DMS 273 (cell line): ENCODE measurements around the gene ZNF511.
A peak's percentile ranks its signal among the peaks of the same experiment; 100 is the strongest.
"Not testable (repeated sequence)": the region's sequence is repeated elsewhere in the genome, so short reads cannot be mapped to it uniquely, and the experiment has no call there.

Experiments used
- DNase-seq: peaks from one replicate; lab custom pipeline; 2025; ENCODE audit not compliant: unreplicated experiment; lab: John Stamatoyannopoulos, UW

Gene ZNF511

GRCh38 chr10:133313192-133313591, 4.5 kb downstream of the ZNF511 start:
- DNase-seq, result no peak

DNA sequence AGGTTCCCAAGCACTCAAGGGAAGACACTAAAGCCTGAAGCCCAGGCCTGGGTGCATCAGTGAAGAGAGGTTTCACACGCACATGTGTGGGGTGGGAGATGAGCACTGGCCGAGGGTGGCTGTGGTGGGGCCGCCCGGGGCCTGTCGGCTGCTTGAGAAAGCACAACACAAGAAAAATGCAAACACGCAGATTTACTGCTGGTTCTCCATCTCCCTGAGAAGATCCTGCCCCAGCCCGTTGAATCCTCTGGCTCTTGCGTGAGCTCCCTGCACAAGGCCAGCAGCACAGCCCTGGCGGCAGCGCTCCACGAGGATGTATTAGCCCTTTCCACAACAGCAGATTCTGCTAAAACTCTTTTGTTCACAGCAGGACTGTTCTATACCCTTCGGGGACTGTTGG, 6.2 kb downstream of the ZNF511 start:
- DNase-seq, result no peak

GRCh38 chr10:133315847-133316246, 7.1 kb downstream of the ZNF511 start:
- peak; percentile 47 for DNase-seq

DNA sequence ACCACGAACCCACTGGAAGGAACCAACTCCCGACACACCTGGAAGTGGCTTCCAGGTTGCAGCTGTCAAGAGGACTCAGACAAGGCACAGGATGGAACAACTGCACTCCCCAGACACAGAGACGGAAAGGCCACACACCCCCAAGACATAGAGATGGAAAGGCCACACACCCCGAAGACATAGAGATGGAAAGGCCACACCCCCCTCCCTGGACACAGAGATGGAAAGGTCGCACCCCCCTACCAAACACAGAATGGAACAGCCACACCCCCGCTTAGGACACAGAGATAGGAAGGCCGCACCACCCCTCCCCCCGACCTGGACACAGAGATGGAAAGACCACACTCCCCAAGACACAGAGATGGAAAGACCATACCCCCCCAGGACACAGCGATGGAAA, 7.6 kb downstream of the ZNF511 start:
- DNase-seq, result no peak

DNA sequence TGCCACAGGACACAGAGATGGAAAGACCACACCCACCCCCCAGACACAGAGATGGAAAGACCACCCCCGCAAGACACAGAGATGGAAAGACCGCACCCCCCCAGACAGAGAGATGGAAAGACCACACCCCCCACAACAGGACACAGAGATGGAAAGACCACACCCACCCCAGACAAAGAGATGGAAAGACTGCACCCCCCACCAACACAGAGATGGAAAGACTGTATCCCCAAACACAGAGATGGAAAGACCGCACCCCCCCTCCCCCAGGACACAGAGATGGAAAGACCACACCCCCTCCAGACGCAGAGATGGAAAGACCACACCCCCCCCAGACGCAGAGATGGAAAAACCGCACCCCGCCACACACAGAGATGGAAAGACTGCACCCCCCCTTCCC, 8.0 kb downstream of the ZNF511 start:
- no peak for DNase-seq

- DNase-seq, result peak; percentile 82
Observed at GRCh38 chr10:133318494-133319127, 9.9 kb downstream of the ZNF511 start.

DNA sequence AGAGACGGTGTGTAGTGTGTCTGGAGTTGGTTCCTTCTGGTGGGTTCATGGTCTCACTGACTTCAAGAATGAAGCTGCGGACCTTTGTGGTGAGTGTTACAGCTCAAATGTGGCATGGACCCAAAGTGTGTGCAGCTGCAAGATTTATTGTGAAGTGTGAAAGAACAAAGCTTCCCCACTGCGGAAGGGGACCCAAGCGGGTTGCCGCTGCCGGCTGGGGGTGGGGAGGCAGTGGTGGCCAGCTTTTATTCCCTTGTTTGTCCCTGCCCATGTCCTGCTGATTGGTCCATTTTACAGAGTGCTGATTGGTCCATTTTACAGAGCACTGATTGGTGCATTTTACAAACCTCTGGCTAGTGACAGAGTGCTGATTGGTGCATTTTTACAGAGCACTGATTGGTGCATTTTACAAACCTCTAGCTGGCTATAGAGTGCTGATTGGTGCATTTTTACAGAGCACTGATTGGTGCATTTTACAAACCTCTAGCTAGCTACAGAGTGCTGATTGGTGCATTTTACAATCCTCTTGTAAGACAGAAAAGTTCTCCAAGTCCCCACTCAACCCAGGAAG, 12.2 kb downstream of the ZNF511 start:
- DNase-seq, result peak; percentile 17

- not testable (repeated sequence) for DNase-seq
Observed at GRCh38 chr10:133322064-133322709, 13.5 kb downstream of the ZNF511 start.

DNA sequence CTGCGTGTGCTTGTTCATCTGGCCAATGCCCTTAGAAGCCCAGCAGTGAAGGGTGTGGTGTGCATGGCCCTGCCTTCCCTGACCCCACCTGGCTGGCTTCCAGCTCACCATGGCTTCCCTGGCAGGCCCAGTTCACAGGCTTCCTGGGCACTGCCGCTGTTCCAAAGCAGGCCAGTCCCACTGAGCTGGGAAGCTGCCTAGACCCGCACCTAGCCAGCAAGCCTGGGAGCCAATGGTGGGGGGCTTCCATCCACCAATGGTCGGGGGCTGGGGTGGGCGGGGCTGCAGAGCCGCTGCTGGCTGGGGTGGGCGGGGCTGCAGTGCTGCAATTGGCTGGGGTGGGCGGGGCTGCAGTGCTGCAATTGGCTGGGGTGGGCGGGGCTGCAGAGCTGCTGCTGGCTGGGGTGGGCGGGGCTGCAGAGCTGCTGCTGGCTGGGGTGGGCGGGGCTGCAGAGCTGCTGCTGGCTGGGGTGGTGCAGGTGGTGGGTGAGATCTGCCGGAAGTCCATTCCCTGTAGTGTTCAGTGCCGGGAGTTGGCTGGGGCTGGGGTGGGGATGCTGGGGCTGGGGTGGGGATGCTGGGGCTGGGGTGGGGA, 15.6 kb downstream of the ZNF511 start:
- peak; percentile 60 for DNase-seq

DNA sequence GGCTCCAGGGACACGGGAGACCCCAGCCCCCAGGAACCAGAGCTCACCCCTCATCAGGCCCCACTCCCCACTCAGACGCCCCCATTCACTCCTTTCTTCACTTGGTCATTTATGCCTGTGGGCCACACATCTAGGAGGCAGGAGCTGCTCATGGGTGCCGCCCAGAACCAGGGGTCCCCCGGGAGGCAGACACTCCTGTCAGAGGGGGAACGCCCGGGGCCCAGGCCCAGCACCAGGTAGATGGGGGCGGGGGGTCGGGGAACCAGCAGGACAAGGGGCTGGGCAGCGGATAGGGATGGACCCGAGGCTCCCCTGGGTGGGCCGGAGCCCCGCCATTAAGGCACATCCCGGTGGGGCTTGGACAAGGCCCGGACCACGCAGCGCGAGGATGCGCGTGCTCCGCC, 16.1 kb downstream of the ZNF511 start:
- DNase-seq, result no peak

- no peak for DNase-seq
Observed at GRCh38 chr10:133325440-133326222, 16.9 kb downstream of the ZNF511 start.

- no peak for DNase-seq
Observed at GRCh38 chr10:133326223-133326551, 17.5 kb downstream of the ZNF511 start.

GRCh38 chr10:133326745-133327650, 18.3 kb downstream of the ZNF511 start:
- no peak for DNase-seq

- no peak for DNase-seq
Observed at GRCh38 chr10:133327651-133328357, 19.1 kb downstream of the ZNF511 start.

- no peak for DNase-seq
Observed at GRCh38 chr10:133328358-133329343, 19.9 kb downstream of the ZNF511 start.

DNA sequence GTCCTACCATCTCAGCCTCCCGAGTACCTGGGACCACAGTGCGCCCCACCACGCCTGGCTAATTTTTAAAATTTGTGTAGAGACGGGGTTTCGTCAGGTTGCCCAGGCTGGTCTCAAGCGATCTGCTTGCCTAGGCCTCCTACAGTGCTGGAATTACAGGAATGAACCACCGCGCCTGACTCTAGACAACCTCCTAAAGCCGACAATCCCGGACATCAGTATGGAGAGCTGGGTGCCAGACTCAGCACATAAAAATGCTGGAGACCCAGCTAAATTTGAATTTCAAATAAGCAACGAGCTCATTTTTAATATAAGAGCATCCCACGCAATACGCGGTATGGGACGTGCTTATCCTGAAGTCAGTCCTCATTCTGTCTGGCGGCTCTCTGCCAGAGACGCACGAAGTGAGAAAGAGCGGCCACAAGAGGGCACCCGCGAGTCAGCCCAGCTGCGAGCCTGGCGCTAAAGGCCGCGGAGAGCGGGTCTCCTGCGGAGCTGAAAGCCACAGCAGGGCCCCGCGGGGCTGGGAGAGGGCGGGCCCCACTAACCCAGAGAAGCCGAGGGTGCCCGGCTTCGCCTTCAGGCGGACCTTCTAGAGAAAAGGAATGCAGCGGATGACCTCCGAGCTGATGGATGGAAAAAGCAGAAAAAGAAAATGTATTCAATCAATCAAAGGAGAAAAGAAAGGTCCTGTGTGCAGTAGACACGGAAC, 20.9 kb downstream of the ZNF511 start:
- DNase-seq, result peak; percentile 91

GRCh38 chr10:133332936-133333699, 24.4 kb downstream of the ZNF511 start:
- no peak for DNase-seq
